MV-4-11 (cell line): Measurements from ENCODE around the gene DSTYK.

Experiments used
- DNase-seq: peaks from one replicate; lab custom pipeline; 2025; lab: John Stamatoyannopoulos, UW

Gene DSTYK

DNA sequence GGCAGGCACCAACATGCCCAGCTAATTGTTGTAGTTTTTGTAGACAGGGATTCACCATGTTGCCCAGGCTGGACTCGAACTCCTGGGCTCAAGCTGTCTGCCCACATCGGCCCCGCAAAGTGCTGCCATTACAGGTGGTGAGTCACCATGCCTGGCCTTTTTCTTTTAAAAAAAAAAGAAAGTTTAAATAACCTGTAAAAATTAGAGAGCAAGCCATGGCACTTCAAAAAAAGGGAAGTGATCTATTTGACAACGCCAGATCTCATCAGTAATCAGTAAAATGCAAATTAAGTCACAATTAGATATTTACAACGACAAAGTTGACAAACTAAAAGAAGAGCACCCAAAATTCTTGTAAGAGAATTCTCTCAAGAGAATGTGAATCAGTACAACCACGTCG lies 86.8 kb downstream of the DSTYK start:
- DNase-seq: peak; percentile 61

GRCh38 chr1:205122489-205122882 lies 89.0 kb downstream of the DSTYK start:
- no peak for DNase-seq

DNA sequence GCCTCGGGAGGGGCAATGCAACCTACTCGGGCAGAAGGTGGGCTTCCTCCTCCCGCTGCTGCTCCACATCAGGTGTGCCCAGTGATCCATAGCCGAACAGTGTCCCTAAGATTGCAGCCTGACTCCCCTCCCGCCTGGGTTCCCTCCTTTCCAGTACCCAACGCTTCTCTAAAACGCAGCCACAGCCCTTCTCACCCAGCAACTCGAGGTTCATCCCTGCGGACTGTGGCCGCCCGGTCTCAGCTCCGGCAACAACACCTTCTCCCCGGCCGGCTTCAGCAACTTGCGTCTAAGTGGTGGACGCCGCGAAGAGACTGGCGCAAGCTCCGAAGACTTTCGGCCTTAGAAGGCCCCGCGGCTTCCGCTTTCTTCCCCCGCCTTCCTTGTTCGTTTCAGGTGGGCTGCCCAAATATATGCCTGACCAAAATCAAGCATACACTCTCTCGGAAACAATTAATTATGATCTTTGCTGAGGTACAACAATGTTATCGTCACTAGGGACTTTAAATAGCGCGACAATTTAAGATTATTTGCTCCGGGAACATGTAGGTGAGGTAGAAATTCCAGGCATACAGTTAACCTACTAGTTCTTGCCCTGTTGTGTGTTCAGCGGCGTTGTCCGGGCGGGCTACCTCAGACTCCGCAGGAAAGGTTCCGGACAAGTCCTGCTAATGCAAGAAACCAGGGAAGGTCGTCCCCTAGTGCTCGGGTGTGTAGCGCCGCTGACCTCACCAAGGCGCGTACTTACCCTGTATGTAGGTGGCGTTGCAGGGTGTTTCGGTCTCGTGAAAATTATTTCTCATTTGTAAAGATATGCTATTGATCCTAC lies 89.6 kb downstream of the DSTYK start, which contains the start of gene RBBP5:
Gene RBBP5, minus strand, starts transcription at position 319 of the 829 bp plus-strand sequence. Its CDS starts 105 bp downstream, at position 214.
- peak; percentile 96 for DNase-seq

DNA sequence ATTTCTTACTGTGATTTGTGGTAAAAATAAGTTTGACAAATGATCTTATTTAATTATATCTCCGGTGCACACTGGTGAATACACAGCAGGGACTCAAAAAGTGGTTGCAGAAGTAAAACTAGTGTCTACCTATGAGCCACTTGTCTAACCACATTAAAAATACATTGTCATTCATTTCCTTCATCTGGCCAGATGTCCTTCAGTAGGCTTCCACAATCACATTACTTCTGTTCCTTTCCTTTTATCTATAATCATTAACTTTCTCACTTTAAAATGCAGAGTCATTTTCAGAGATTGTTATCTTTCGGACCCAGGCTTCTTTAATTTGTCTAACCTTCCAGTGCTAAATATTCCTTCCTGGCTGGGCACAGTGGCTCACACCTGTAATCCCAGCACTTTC lies 92.8 kb downstream of the DSTYK start:
- DNase-seq: no peak

DNA sequence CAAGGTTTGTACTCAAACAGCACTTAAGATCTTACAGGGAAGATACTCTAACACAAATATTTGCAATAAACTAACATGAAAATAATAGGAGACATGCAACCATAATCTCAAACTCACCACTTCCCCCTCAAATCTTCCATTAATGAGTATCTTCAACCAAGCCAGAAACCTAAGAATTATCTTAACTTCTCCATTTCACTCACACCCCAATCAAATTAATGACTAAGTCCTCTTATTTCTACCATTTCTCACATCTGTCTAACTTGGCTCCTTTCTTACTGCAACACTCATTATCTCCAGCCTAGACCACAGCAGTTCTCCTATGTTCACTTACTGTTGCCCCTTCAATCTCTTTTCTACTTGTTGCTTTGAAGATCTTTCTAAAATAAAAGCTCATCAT lies 100.1 kb downstream of the DSTYK start:
- peak; percentile 52 for DNase-seq

- no peak for DNase-seq
Observed at GRCh38 chr1:205109711-205110110, 101.8 kb downstream of the DSTYK start.

DNA sequence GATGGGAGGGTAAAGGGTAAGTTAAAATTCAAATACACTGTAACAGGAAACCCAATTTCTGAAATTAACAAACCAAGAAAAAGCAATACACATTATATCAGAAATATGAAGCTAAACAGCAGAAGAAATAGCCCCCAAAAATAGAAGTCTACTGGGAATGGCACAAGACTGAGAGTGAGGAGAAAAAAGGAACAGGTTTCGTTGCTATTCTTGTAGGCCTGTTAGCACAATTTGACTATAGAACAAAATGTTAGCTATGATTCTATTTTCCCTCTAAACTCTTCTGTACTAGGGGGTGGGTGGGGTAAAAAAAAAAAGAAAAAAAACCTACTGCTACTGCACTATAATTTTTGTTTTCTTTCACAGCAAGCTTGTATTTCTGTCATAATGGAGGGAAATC lies 102.2 kb downstream of the DSTYK start:
- DNase-seq: no peak

DNA sequence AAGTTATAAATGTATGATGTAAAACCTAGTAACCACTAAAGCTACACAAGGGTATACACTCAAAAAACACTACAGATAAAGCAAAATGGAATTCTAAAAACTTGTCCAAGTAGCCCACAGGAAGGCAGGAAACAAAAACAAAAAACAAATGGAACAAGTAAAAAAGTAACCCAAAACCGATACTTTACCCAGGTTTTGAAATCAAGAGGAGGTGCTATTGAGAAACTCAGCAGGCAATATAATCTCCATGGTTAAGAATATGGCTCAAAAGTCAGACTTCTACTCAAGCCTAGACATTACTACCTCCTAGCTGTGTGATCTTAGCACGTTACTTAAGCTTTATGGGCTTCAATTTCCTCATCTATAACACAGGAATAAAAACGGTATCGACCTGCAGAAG lies 103.0 kb downstream of the DSTYK start:
- no peak for DNase-seq

- no peak for DNase-seq
Observed at GRCh38 chr1:205107327-205107726, 104.2 kb downstream of the DSTYK start.

DNA sequence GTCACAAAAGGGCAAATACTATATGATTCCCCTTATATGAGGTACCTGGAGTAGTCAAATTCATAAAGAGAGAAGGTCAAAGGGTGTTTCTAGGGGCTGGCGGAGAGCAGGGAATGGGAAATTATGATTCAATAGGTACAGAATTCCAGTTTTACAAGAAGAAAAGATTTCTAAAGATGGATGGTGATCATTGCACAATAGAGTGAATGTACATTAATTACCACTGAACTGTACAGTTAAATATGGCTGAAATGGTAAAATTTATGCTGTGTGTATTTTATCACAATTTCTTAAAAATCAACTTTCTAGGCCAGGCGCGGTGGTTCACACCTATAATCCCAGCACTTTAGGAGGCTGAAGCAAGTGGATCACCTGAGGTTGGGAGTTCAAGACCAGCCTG lies 109.1 kb downstream of the DSTYK start:
- DNase-seq: no peak

DNA sequence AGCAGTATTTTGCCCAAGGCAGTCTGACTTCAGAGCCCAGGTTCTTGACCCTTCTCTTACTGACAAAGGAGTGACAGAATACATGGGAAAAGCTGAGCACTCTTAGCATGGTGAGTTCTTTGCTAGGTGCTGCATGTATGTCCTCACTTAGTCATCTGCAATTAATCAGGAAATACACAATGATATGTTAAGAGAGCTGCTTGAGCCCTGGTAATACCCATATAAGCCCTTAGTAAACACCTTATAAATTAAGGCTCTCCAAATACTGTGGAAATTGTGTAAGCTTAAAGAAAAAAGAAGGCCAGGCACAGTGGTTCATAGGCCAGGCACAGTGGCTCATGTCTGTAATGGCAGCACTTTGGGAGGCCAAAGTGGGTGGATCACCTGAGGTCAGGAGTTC lies 113.3 kb downstream of the DSTYK start:
- no peak for DNase-seq

DNA sequence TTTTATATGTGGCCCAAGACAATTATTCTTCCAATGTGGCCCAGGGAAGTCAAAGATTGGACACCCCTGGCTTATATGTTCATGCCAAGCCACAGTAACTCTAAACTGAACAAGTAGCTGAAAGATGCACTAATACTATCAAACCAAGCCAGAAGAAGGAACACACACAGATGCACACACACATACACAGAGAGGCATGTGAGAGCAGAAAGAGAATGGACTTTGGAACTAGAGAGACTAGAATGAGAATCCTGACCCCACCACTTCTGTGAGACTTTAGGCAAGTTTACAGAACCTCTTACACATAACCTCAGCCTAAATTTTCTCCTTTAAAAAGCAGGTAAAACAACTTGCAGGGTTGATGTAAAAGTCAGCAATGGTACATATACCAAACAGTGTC lies 116.1 kb downstream of the DSTYK start:
- no peak for DNase-seq
